MM.1S (cell line): ENCODE data around the gene MRPL37.

Experiments used
- DNase-seq: peaks from one replicate; pipeline ENCODE4 v3.0.0-alpha.2; 2015
- H2AFZ ChIP-seq: fragments of 300-600 bp; sonication (generic); 2 replicates; pipeline ENCODE4 v1.6.0; 2016; ENCODE audit warnings: antibody characterized with exemption, low read length
- H3F3A ChIP-seq: fragments of 300-600 bp; sonication (generic); 2 replicates; pipeline ENCODE4 v1.6.1; 2016; ENCODE audit warnings: mild to moderate bottlenecking, antibody characterized with exemption, low read length, moderate library complexity, mixed read lengths; ENCODE audit not compliant: insufficient read depth
- H3K27ac ChIP-seq: fragments of 300-600 bp; sonication (generic); 2 replicates; pipeline ENCODE4 v1.5.1; 2016; ENCODE audit warnings: mild to moderate bottlenecking, low read length
- H3K27me3 ChIP-seq: fragments of 300-600 bp; sonication (generic); replicated peaks from 2 replicates; pipeline ENCODE4 v1.6.0; 2016; ENCODE audit warnings: low read length; ENCODE audit not compliant: insufficient read depth
- H3K36me3 ChIP-seq: fragments of 300-600 bp; sonication (generic); replicated peaks from 2 replicates; pipeline ENCODE4 v1.6.1; 2016; ENCODE audit warnings: mild to moderate bottlenecking, low read length, mixed read lengths; ENCODE audit not compliant: insufficient read depth
- H3K4me1 ChIP-seq: fragments of 300-600 bp; sonication (generic); 2 replicates; pipeline ENCODE4 v1.6.1; 2016; ENCODE audit warnings: low read length, mixed read lengths
- H3K4me2 ChIP-seq: fragments of 300-600 bp; sonication (generic); 2 replicates; pipeline ENCODE4 v1.6.0; 2016; ENCODE audit warnings: low read depth, low read length
- H3K4me3 ChIP-seq: fragments of 300-600 bp; sonication (generic); 2 replicates; pipeline ENCODE4 v1.5.1; 2016; ENCODE audit warnings: low read length, mixed read lengths
- H3K79me2 ChIP-seq: fragments of 300-600 bp; sonication (generic); 2 replicates; pipeline ENCODE4 v1.6.1; 2016; ENCODE audit warnings: mixed run types, low read length, mixed read lengths
- H3K9ac ChIP-seq: fragments of 300-600 bp; sonication (generic); 2 replicates; pipeline ENCODE4 v1.6.1; 2016; ENCODE audit warnings: low read length, mixed read lengths
- H3K9me2 ChIP-seq: fragments of 300-600 bp; sonication (generic); replicated peaks from 2 replicates; pipeline ENCODE4 v1.6.1; 2016; ENCODE audit warnings: mild to moderate bottlenecking, low read length, mixed read lengths; ENCODE audit not compliant: insufficient read depth
- H3K9me3 ChIP-seq: fragments of 300-600 bp; sonication (generic); replicated peaks from 2 replicates; pipeline ENCODE4 v1.6.1; 2016; ENCODE audit warnings: mild to moderate bottlenecking, low read length, mixed read lengths; ENCODE audit not compliant: insufficient read depth
- H4K20me1 ChIP-seq: fragments of 300-600 bp; sonication (generic); 2 replicates; pipeline ENCODE4 v1.6.1; 2016; ENCODE audit warnings: mild to moderate bottlenecking, low read length, moderate library complexity, mixed read lengths; ENCODE audit not compliant: insufficient read depth
- EZH2 ChIP-seq: fragments of 300-600 bp; sonication (generic); optimal IDR thresholded peaks from 2 replicates; pipeline ENCODE3; 2017; ENCODE audit warnings: low read depth, mild to moderate bottlenecking, antibody characterized with exemption, low read length, mixed read lengths
- EZH2phosphoT487 ChIP-seq: fragments of 300-600 bp; sonication (generic); IDR thresholded peaks from 2 replicates; pipeline ENCODE4 v1.6.1; 2018; ENCODE audit warnings: antibody characterized with exemption, low read length
- TF ChIP-seq, protein P1 (sequence below): fragments of 300-600 bp; sonication (generic); IDR thresholded peaks from 2 replicates; pipeline ENCODE4 v1.5.1; 2016; ENCODE audit warnings: antibody characterized with exemption, low read length, mixed read lengths

The MRPL37 gene

GRCh38 chr1:54237586-54237985, 37.6 kb downstream of the MRPL37 start:
- H3K36me3 ChIP-seq: no peaks in the 10 kb centered on the region
- H3K9me2 ChIP-seq: no peaks in the 10 kb centered on the region
- H2AFZ ChIP-seq: no peak overlapping the region
- no peak overlapping the region for H3K4me3 ChIP-seq
- no peaks in the 10 kb centered on the region for H3F3A ChIP-seq
- H3K27me3 ChIP-seq: no peaks in the 10 kb centered on the region
- H4K20me1 ChIP-seq: no peaks in the 10 kb centered on the region
- no peaks in the 10 kb centered on the region for H3K9me3 ChIP-seq
- no peak for DNase-seq
- H3K27ac ChIP-seq: no peak overlapping the region
- no peak overlapping the region for H3K4me2 ChIP-seq
- H3K9ac ChIP-seq: no peak overlapping the region
- TF ChIP-seq EZH2 (no peak), EZH2phosphoT487 (no peak)
- TF ChIP-seq, protein P1, sequence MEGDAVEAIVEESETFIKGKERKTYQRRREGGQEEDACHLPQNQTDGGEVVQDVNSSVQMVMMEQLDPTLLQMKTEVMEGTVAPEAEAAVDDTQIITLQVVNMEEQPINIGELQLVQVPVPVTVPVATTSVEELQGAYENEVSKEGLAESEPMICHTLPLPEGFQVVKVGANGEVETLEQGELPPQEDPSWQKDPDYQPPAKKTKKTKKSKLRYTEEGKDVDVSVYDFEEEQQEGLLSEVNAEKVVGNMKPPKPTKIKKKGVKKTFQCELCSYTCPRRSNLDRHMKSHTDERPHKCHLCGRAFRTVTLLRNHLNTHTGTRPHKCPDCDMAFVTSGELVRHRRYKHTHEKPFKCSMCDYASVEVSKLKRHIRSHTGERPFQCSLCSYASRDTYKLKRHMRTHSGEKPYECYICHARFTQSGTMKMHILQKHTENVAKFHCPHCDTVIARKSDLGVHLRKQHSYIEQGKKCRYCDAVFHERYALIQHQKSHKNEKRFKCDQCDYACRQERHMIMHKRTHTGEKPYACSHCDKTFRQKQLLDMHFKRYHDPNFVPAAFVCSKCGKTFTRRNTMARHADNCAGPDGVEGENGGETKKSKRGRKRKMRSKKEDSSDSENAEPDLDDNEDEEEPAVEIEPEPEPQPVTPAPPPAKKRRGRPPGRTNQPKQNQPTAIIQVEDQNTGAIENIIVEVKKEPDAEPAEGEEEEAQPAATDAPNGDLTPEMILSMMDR: no peak
- no peaks in the 10 kb centered on the region for H3K4me1 ChIP-seq
- H3K79me2 ChIP-seq: no peaks in the 10 kb centered on the region

DNA sequence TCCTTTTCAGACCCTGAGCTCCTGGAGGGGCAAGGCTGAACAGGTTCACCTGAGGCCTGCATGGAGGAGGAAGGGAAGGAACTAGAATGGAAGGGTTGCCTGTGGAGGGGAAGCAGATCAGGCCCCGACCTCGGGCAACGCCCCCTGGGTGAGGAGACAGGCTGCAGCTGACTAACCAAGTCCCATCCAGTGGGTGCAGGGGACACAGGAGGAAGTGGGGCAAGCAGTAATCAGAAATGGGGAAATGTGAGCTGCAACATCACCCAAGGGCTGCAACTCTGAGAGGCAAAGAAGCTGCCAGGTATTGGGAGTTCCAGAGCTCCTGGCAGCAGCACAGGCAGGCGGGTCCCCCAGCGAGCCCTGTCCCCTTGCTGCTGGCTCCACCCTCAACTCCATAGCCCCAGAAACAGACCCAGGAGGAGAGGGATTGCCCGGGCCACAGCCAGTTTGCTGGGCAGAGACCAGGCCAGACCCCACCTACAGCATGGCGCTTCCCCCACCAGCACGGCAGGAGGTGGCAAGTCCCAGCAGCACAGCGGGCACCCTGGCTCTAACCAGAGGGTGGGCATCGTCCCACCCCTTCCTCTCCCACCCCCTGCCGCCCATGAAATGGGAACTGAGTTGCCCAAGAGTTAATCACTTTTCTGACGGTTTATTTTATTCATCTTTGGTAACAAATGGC, 38.5 kb downstream of the MRPL37 start:
- Histone ChIP-seq H2AFZ (no peak overlapping the region), H3F3A (no peaks in the 10 kb centered on the region), H3K9me3 (no peaks in the 10 kb centered on the region), H3K79me2 (no peaks in the 10 kb centered on the region), H3K9me2 (no peaks in the 10 kb centered on the region), H3K36me3 (no peaks in the 10 kb centered on the region), H3K27ac (no peak overlapping the region), H3K4me1 (no peaks in the 10 kb centered on the region), H3K27me3 (no peaks in the 10 kb centered on the region), H3K4me3 (no peak overlapping the region), H3K9ac (no peak overlapping the region), H3K4me2 (no peak overlapping the region), H4K20me1 (no peaks in the 10 kb centered on the region)
- TF ChIP-seq, protein P1: no peak
- no peak for TF ChIP-seq EZH2phosphoT487
- no peak for TF ChIP-seq EZH2
- DNase-seq: no peak

GRCh38 chr1:54239035-54239383, 39.0 kb downstream of the MRPL37 start:
- no peaks in the 10 kb centered on the region for H3K9me3 ChIP-seq
- no peaks in the 10 kb centered on the region for H3F3A ChIP-seq
- H3K9ac ChIP-seq: no peak overlapping the region
- H2AFZ ChIP-seq: no peak overlapping the region
- TF ChIP-seq EZH2phosphoT487: no peak
- TF ChIP-seq EZH2: no peak
- H3K4me1 ChIP-seq: no peaks in the 10 kb centered on the region
- no peaks in the 10 kb centered on the region for H3K79me2 ChIP-seq
- H3K27ac ChIP-seq: no peak overlapping the region
- H3K27me3 ChIP-seq: no peaks in the 10 kb centered on the region
- H3K36me3 ChIP-seq: no peaks in the 10 kb centered on the region
- no peak overlapping the region for H3K4me3 ChIP-seq
- DNase-seq: no peak
- no peak overlapping the region for H3K4me2 ChIP-seq
- H3K9me2 ChIP-seq: no peaks in the 10 kb centered on the region
- H4K20me1 ChIP-seq: no peaks in the 10 kb centered on the region

GRCh38 chr1:54239631-54240031, 39.7 kb downstream of the MRPL37 start:
- no peak overlapping the region for H3K4me2 ChIP-seq
- H3K4me1 ChIP-seq: no peaks in the 10 kb centered on the region
- no peak overlapping the region for H3K9ac ChIP-seq
- no peaks in the 10 kb centered on the region for H4K20me1 ChIP-seq
- H3K27me3 ChIP-seq: no peaks in the 10 kb centered on the region
- H3K36me3 ChIP-seq: no peaks in the 10 kb centered on the region
- no peaks in the 10 kb centered on the region for H3K79me2 ChIP-seq
- H3F3A ChIP-seq: no peaks in the 10 kb centered on the region
- H3K9me3 ChIP-seq: no peaks in the 10 kb centered on the region
- H3K9me2 ChIP-seq: no peaks in the 10 kb centered on the region
- DNase-seq: no peak
- H3K27ac ChIP-seq: no peak overlapping the region
- TF ChIP-seq EZH2 (no peak), EZH2phosphoT487 (no peak)
- TF ChIP-seq, protein P1: no peak
- no peak overlapping the region for H2AFZ ChIP-seq
- no peak overlapping the region for H3K4me3 ChIP-seq
